ENCODE results near the gene CLIC3.

CLIC3 gene

DNA sequence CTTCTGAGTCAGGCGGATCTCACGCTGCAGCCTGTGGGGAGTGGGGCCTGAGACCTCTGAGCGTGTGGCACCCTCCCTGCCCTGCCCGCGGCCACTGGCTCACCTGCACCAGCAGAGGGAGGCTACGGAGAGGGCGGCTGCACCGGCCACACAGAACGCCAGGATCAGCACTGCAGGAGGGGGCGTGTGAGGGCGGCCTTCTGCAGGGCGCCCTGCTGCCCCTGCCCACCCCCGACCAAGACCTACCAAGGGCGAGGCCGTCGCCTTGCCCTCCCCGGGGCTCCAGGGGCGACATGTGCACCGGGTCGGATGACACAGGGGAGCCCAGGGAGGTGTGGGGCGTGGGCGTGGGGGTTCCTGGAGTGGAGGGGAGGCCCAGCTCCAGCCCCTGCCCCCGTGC is 44.2 kb upstream of the CLIC3 start:
- no peak overlapping the region for H3K9ac ChIP-seq (ENCODE audit: low read length)
- no peaks in the 10 kb centered on the region for H3K9me2 ChIP-seq (ENCODE audit: low read depth, low read length)
- H3K4me3 ChIP-seq (ENCODE audit: low read depth, low read length, poor library complexity, severe bottlenecking), result no peak overlapping the region
- H4K20me1 ChIP-seq (ENCODE audit: insufficient read depth, low read length), result no peaks in the 10 kb centered on the region
- peaks cover 23% of the 10 kb centered on the region for H3K27me3 ChIP-seq (ENCODE audit: insufficient read depth, low read length)
- no peak overlapping the region for H3K4me2 ChIP-seq (ENCODE audit: low read length)
- H3F3A ChIP-seq (ENCODE audit: insufficient read depth, low read length), result no peaks in the 10 kb centered on the region
- H3K79me2 ChIP-seq (ENCODE audit: insufficient read depth, low read length), result no peaks in the 10 kb centered on the region
- H2AFZ ChIP-seq (ENCODE audit: low read length), result no peak overlapping the region
- H3K9me3 ChIP-seq (ENCODE audit: low read length), result no peaks in the 10 kb centered on the region
- no peaks in the 10 kb centered on the region for H3K4me1 ChIP-seq (ENCODE audit: insufficient read depth, low read length, severe bottlenecking)
- no peak overlapping the region for H3K27ac ChIP-seq (ENCODE audit: low read depth, low read length, poor library complexity, severe bottlenecking)
- no peak for TF ChIP-seq EZH2 (IDR thresholded peaks at IDR 0.05; ENCODE audit: borderline replicate concordance, low read length)
- TF ChIP-seq, protein P1, sequence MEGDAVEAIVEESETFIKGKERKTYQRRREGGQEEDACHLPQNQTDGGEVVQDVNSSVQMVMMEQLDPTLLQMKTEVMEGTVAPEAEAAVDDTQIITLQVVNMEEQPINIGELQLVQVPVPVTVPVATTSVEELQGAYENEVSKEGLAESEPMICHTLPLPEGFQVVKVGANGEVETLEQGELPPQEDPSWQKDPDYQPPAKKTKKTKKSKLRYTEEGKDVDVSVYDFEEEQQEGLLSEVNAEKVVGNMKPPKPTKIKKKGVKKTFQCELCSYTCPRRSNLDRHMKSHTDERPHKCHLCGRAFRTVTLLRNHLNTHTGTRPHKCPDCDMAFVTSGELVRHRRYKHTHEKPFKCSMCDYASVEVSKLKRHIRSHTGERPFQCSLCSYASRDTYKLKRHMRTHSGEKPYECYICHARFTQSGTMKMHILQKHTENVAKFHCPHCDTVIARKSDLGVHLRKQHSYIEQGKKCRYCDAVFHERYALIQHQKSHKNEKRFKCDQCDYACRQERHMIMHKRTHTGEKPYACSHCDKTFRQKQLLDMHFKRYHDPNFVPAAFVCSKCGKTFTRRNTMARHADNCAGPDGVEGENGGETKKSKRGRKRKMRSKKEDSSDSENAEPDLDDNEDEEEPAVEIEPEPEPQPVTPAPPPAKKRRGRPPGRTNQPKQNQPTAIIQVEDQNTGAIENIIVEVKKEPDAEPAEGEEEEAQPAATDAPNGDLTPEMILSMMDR (IDR thresholded peaks at IDR 0.05; ENCODE audit: low read length), result no peak
- H3K36me3 ChIP-seq (ENCODE audit: insufficient read depth, low read length), result no peaks in the 10 kb centered on the region

DNA sequence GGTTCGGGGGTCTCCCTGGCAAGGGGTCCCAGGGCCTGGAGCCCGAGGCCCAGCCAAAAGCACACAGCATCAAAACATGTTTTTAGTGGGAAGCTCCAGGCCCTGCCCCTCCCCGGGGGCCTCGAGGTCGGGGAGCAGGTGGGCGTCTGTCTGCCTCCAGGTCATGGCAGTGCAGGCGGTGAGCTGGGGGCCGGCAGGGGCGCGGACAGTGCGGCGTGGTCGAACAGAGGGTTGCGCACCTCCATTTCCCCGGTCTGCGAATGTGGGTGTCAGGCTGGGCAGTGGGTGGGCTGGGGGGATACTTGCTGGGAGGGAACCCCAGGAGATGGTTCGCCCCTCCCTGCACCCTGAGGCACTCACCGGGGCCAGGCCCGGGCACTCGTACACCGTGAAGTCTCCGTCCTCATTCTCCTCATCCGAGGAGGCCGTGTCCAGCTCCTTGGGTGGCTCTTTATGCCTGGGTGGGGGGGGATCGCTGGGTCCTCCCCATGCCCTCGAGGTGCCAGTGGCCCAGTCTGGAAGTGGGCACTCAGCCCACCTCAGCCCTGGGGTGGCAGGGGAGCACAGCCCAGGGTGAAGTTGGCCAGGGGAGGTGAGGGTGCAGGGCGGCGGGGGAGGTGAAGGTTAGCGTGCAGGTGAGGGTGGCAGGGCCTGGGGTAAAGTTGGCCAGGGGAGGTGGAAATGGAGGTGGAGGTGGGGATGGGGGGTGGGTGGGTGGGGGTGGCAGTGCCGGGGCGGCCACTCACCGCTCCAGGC is 43.4 kb upstream of the CLIC3 start:
- Histone ChIP-seq H3K79me2 (ENCODE audit: insufficient read depth, low read length) (no peaks in the 10 kb centered on the region), H3K36me3 (ENCODE audit: insufficient read depth, low read length) (no peaks in the 10 kb centered on the region)

DNA sequence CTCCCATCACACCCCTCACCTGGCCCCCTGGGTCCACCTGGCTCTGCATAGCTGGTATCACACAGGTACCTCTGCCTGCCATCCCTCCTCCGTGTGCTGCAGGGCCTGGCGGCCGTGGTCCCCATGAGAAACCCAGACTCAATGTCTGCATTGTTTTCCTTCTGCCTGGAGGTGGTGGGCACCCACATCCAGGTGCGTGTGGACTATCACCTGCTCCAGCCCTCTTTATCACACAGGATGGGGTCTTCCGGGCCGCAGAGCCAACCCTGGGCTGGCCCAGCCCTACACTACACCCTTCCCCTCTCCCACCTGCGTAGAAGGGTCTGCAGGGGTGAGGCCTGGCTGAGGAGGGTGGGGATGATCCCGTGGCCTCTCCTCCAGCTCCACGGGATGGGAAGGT is 42.5 kb upstream of the CLIC3 start:
- no peaks in the 10 kb centered on the region for H3K79me2 ChIP-seq (ENCODE audit: insufficient read depth, low read length)
- no peak for TF ChIP-seq EZH2 (IDR thresholded peaks at IDR 0.05; ENCODE audit: borderline replicate concordance, low read length)
- TF ChIP-seq, protein P1 (IDR thresholded peaks at IDR 0.05; ENCODE audit: low read length), result no peak
- no peaks in the 10 kb centered on the region for H3F3A ChIP-seq (ENCODE audit: insufficient read depth, low read length)
- H2AFZ ChIP-seq (ENCODE audit: low read length), result no peak overlapping the region
- no peaks in the 10 kb centered on the region for H3K4me1 ChIP-seq (ENCODE audit: insufficient read depth, low read length, severe bottlenecking)
- no peak overlapping the region for H3K4me3 ChIP-seq (ENCODE audit: low read depth, low read length, poor library complexity, severe bottlenecking)
- no peaks in the 10 kb centered on the region for H3K9me2 ChIP-seq (ENCODE audit: low read depth, low read length)
- H4K20me1 ChIP-seq (ENCODE audit: insufficient read depth, low read length), result no peaks in the 10 kb centered on the region
- peaks cover 16% of the 10 kb centered on the region; the same call in 1 of the 2 replicates for H3K27me3 ChIP-seq (ENCODE audit: insufficient read depth, low read length)
- H3K9me3 ChIP-seq (ENCODE audit: low read length), result no peaks in the 10 kb centered on the region
- H3K27ac ChIP-seq (ENCODE audit: low read depth, low read length, poor library complexity, severe bottlenecking), result no peak overlapping the region
- H3K9ac ChIP-seq (ENCODE audit: low read length), result no peak overlapping the region
- H3K36me3 ChIP-seq (ENCODE audit: insufficient read depth, low read length), result no peaks in the 10 kb centered on the region
- H3K4me2 ChIP-seq (ENCODE audit: low read length), result no peak overlapping the region

More for the DNA sequence above, 43.4 kb upstream of the CLIC3 start:
- H3F3A ChIP-seq (ENCODE audit: insufficient read depth, low read length), result no peaks in the 10 kb centered on the region
- no peaks in the 10 kb centered on the region for H3K4me1 ChIP-seq (ENCODE audit: insufficient read depth, low read length, severe bottlenecking)
- no peaks in the 10 kb centered on the region for H4K20me1 ChIP-seq (ENCODE audit: insufficient read depth, low read length)
- no peak overlapping the region for H3K9ac ChIP-seq (ENCODE audit: low read length)
- no peaks in the 10 kb centered on the region for H3K9me2 ChIP-seq (ENCODE audit: low read depth, low read length)
- peaks cover 18% of the 10 kb centered on the region; the same call in 1 of the 2 replicates for H3K27me3 ChIP-seq (ENCODE audit: insufficient read depth, low read length)
- no peak overlapping the region for H3K4me2 ChIP-seq (ENCODE audit: low read length)
- no peak overlapping the region for H3K4me3 ChIP-seq (ENCODE audit: low read depth, low read length, poor library complexity, severe bottlenecking)
- H2AFZ ChIP-seq (ENCODE audit: low read length), result no peak overlapping the region
- no peaks in the 10 kb centered on the region for H3K9me3 ChIP-seq (ENCODE audit: low read length)
- no peak overlapping the region for H3K27ac ChIP-seq (ENCODE audit: low read depth, low read length, poor library complexity, severe bottlenecking)
- TF ChIP-seq, protein P1 (IDR thresholded peaks at IDR 0.05; ENCODE audit: low read length), result no peak
- no peak for TF ChIP-seq EZH2 (IDR thresholded peaks at IDR 0.05; ENCODE audit: borderline replicate concordance, low read length)
